Mesendoderm (in vitro differentiated cells): ENCODE measurements around the gene PPP1R3A.

Experiments used
- DNase-seq: peaks from one replicate; pipeline ENCODE4 v3.0.0; 2013
- H2AK5ac ChIP-seq: 2 replicates; pipeline ENCODE4 v1.6.1; 2013; ENCODE audit warnings: low read length, inconsistent platforms
- H2BK120ac ChIP-seq: 2 replicates; pipeline ENCODE4 v1.6.1; 2013; ENCODE audit warnings: low read depth, mild to moderate bottlenecking, low read length, moderate library complexity, mixed read lengths
- H2BK15ac ChIP-seq: replicated peaks from 2 replicates; pipeline ENCODE4 v1.6.1; 2013; ENCODE audit warnings: low read depth, mild to moderate bottlenecking, moderate library complexity
- H2BK5ac ChIP-seq: 2 replicates; pipeline ENCODE4 v1.6.1; 2013; ENCODE audit warnings: low read length, inconsistent platforms
- H3K18ac ChIP-seq: 2 replicates; pipeline ENCODE4 v1.6.1; 2013; ENCODE audit warnings: mild to moderate bottlenecking, low read length, mixed read lengths
- H3K23ac ChIP-seq: one replicate; pipeline ENCODE4 v1.6.1; 2013; ENCODE audit warnings: low read length
- H3K27ac ChIP-seq: 2 replicates; pipeline ENCODE4 v1.5.1; 2013; ENCODE audit warnings: low read depth, mild to moderate bottlenecking, inconsistent platforms, low read length, moderate library complexity
- H3K27me3 ChIP-seq: 2 replicates; pipeline ENCODE4 v1.6.1; 2013; ENCODE audit warnings: low read length, control low read depth, mild to moderate bottlenecking, inconsistent platforms; ENCODE audit not compliant: insufficient read depth, poor library complexity
- H3K36me3 ChIP-seq: 2 replicates; pipeline ENCODE4 v1.6.1; 2013; ENCODE audit warnings: low read length, inconsistent platforms; ENCODE audit not compliant: control insufficient read depth, insufficient read depth
- H3K4ac ChIP-seq: one replicate; pipeline ENCODE4 v1.6.1; 2013; ENCODE audit warnings: low read depth, mild to moderate bottlenecking, low read length, moderate library complexity
- H3K4me1 ChIP-seq: 2 replicates; pipeline ENCODE4 v1.6.1; 2013; ENCODE audit warnings: low read depth, low read length, inconsistent platforms; ENCODE audit not compliant: control insufficient read depth
- H3K4me2 ChIP-seq: 2 replicates; pipeline ENCODE4 v1.6.1; 2013; ENCODE audit warnings: low read length
- H3K4me3 ChIP-seq: 2 replicates; pipeline ENCODE4 v1.5.1; 2013; ENCODE audit warnings: mild to moderate bottlenecking, low read length
- H3K56ac ChIP-seq: one replicate; pipeline ENCODE4 v1.6.1; 2013; ENCODE audit warnings: low read length
- H3K79me1 ChIP-seq: 2 replicates; pipeline ENCODE4 v1.6.1; 2013; ENCODE audit warnings: low read length, inconsistent platforms
- H3K79me2 ChIP-seq: 2 replicates; pipeline ENCODE4 v1.6.1; 2013; ENCODE audit warnings: mild to moderate bottlenecking, low read length; ENCODE audit not compliant: control insufficient read depth, insufficient read depth
- H3K9ac ChIP-seq: 2 replicates; pipeline ENCODE4 v1.6.1; 2013; ENCODE audit warnings: low read length, inconsistent platforms
- H4K5ac ChIP-seq: one replicate; pipeline ENCODE4 v1.6.1; 2013; ENCODE audit warnings: low read length
- H4K8ac ChIP-seq: one replicate; pipeline ENCODE4 v1.6.1; 2013; ENCODE audit warnings: low read depth, mild to moderate bottlenecking, control low read depth, low read length, moderate library complexity
- WGBS: extraction: QIAGEN DNeasy Blood & Tissue Kit; methylation state at CpG from one replicate; pipeline ENCODE4 v1.1.7; 2013; ENCODE audit warnings: low lambda C conversion rate, missing lambda C conversion rate; ENCODE audit not compliant: insufficient coverage; ENCODE audit errors: extremely low coverage; 5-methylcytosine and 5-hydroxymethylcytosine counted together

Gene PPP1R3A

DNA sequence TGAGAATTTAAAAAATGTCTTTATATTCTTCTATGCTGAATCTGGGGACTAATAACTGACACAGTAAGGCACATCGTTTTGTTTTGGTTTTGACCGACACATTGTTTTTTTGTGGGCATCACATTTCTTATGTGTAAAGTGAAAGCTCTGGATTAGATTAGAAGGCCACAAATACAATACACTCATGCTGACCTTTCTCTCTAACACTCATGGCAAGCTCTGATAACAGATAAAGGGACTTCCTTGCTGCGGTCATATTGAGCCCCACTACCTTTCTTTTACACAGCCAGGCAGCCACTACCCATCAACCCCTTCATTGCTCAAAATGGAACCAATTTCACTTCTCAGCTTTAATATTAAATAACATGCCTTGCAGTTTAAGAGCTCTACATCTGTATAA lies 26.0 kb downstream of the PPP1R3A start:
- Histone ChIP-seq H3K79me2 (no peaks in the 10 kb centered on the region), H3K56ac (no peak overlapping the region), H3K36me3 (no peaks in the 10 kb centered on the region), H3K23ac (no peak overlapping the region), H2BK120ac (no peak overlapping the region), H3K4me3 (no peak overlapping the region), H3K27me3 (peaks cover 2% of the 10 kb centered on the region), H2BK5ac (no peak overlapping the region), H2BK15ac (no peak overlapping the region), H3K9ac (no peak overlapping the region), H3K27ac (no peak overlapping the region), H4K8ac (no peak overlapping the region), H4K5ac (no peak overlapping the region), H3K4me1 (no peaks in the 10 kb centered on the region), H2AK5ac (no peak overlapping the region), H3K4me2 (no peak overlapping the region), H3K4ac (no peak overlapping the region), H3K79me1 (no peaks in the 10 kb centered on the region), H3K18ac (no peak overlapping the region)
- WGBS: no CpG with 5 or more reads among the region's 3 CpGs
- peak; percentile 82 for DNase-seq

DNA sequence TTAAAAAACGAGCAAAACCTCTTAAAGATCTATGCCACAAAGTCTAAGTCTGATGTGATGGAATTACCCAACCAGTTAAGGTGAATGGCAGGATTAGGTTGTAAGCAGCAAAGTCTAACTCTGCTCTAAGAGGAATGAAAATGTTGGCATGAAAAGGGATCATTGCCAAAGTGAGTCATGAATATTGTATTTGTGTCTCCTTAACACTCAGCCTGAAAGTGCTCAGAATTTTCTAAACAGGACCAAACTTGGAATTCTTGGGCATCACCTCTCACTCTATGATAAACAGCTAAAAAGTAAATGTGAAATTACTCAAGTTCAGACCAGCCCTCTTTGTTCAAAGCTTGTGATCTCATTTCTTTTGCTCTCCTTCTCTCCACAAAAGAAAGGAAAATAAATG lies 27.0 kb downstream of the PPP1R3A start:
- Histone ChIP-seq H2BK120ac (no peak overlapping the region), H3K27ac (no peak overlapping the region)
- no CpG with 5 or more reads among the region's 1 CpG for WGBS

GRCh38 chr7:113891031-113891350 lies 27.8 kb downstream of the PPP1R3A start:
- DNase-seq: no peak

More for the DNA sequence above, 27.0 kb downstream of the PPP1R3A start:
- Histone ChIP-seq H2BK15ac (no peak overlapping the region), H3K36me3 (no peaks in the 10 kb centered on the region), H3K23ac (no peak overlapping the region), H3K18ac (no peak overlapping the region), H3K4me3 (no peak overlapping the region), H3K79me2 (no peaks in the 10 kb centered on the region), H3K27me3 (peaks cover 2% of the 10 kb centered on the region), H2BK5ac (no peak overlapping the region), H3K4ac (no peak overlapping the region), H3K56ac (no peak overlapping the region), H3K4me2 (no peak overlapping the region), H2AK5ac (no peak overlapping the region), H3K9ac (no peak overlapping the region), H4K8ac (no peak overlapping the region), H4K5ac (no peak overlapping the region), H3K4me1 (no peaks in the 10 kb centered on the region), H3K79me1 (no peaks in the 10 kb centered on the region)
- no peak for DNase-seq

GRCh38 chr7:113890331-113891030 lies 28.3 kb downstream of the PPP1R3A start:
- no peaks in the 10 kb centered on the region for H3K79me1 ChIP-seq
- H4K5ac ChIP-seq: no peak overlapping the region
- H3K79me2 ChIP-seq: no peaks in the 10 kb centered on the region
- DNase-seq: no peak
- H2BK120ac ChIP-seq: no peak overlapping the region
- no peak overlapping the region for H3K27ac ChIP-seq
- no peak overlapping the region for H3K4me2 ChIP-seq
- no peak overlapping the region for H2BK15ac ChIP-seq
- WGBS: no CpG with 5 or more reads among the region's 2 CpGs
- H3K4ac ChIP-seq: no peak overlapping the region
- no peak overlapping the region for H3K23ac ChIP-seq
- no peak overlapping the region for H4K8ac ChIP-seq
- peaks cover 2% of the 10 kb centered on the region for H3K27me3 ChIP-seq
- no peak overlapping the region for H3K18ac ChIP-seq
- no peak overlapping the region for H3K9ac ChIP-seq
- H2AK5ac ChIP-seq: no peak overlapping the region
- no peak overlapping the region for H3K56ac ChIP-seq
- no peaks in the 10 kb centered on the region for H3K4me1 ChIP-seq
- H3K36me3 ChIP-seq: no peaks in the 10 kb centered on the region
- H2BK5ac ChIP-seq: no peak overlapping the region
- no peak overlapping the region for H3K4me3 ChIP-seq

More at GRCh38 chr7:113891031-113891350, 27.8 kb downstream of the PPP1R3A start:
- Histone ChIP-seq H3K4me2 (no peak overlapping the region), H3K4me1 (no peaks in the 10 kb centered on the region), H3K9ac (no peak overlapping the region), H2BK15ac (no peak overlapping the region), H3K36me3 (no peaks in the 10 kb centered on the region), H4K5ac (no peak overlapping the region), H2AK5ac (no peak overlapping the region), H3K18ac (no peak overlapping the region), H3K27ac (no peak overlapping the region), H2BK5ac (no peak overlapping the region), H3K56ac (no peak overlapping the region), H3K79me1 (no peaks in the 10 kb centered on the region), H3K27me3 (peaks cover 2% of the 10 kb centered on the region), H4K8ac (no peak overlapping the region), H2BK120ac (no peak overlapping the region), H3K4ac (no peak overlapping the region), H3K79me2 (no peaks in the 10 kb centered on the region), H3K4me3 (no peak overlapping the region), H3K23ac (no peak overlapping the region)
- WGBS: no CpG with 5 or more reads among the region's 2 CpGs

- Histone ChIP-seq H2AK5ac (no peak overlapping the region), H3K4me3 (no peak overlapping the region), H3K56ac (no peak overlapping the region), H3K18ac (no peak overlapping the region), H4K5ac (no peak overlapping the region), H3K23ac (no peak overlapping the region), H3K36me3 (no peaks in the 10 kb centered on the region), H3K9ac (no peak overlapping the region), H3K27me3 (no peaks in the 10 kb centered on the region), H4K8ac (no peak overlapping the region), H3K79me2 (no peaks in the 10 kb centered on the region), H2BK120ac (no peak overlapping the region), H3K4me1 (no peaks in the 10 kb centered on the region), H2BK5ac (no peak overlapping the region), H2BK15ac (no peak overlapping the region), H3K27ac (no peak overlapping the region), H3K4me2 (no peak overlapping the region), H3K4ac (no peak overlapping the region), H3K79me1 (no peaks in the 10 kb centered on the region)
- no CpG with 5 or more reads among the region's 1 CpG for WGBS
- no peak for DNase-seq
Measured at GRCh38 chr7:113883096-113883495, 35.7 kb downstream of the PPP1R3A start.

DNA sequence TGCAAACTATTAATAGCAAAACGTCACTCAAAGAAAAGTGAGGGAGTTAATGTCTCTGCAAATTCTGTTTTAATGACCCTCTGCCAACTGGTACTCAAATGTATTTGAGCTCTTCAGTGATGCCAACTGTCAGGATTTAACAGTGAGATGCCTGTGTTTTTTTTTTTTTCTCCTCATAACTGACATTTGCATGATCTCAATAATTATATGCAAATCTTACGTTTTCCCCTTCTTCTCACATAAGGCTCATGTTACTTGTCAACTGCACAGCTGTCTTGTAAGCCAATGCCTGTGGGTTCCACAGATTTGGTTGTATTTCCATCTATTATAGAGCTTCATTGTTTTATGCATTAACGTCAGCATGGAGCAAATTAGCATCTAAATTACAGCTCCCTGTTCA lies 38.2 kb downstream of the PPP1R3A start:
- Histone ChIP-seq H4K8ac (no peak overlapping the region), H2BK15ac (no peak overlapping the region), H3K79me1 (no peaks in the 10 kb centered on the region), H3K27me3 (no peaks in the 10 kb centered on the region), H3K9ac (no peak overlapping the region), H2AK5ac (no peak overlapping the region), H2BK120ac (no peak overlapping the region), H2BK5ac (no peak overlapping the region), H3K36me3 (no peaks in the 10 kb centered on the region), H3K79me2 (no peaks in the 10 kb centered on the region), H3K23ac (no peak overlapping the region), H4K5ac (no peak overlapping the region), H3K4me2 (no peak overlapping the region), H3K4me3 (no peak overlapping the region), H3K4me1 (no peaks in the 10 kb centered on the region), H3K18ac (no peak overlapping the region), H3K27ac (no peak overlapping the region), H3K4ac (no peak overlapping the region), H3K56ac (no peak overlapping the region)
- no peak for DNase-seq
- WGBS: no CpG with 5 or more reads among the region's 3 CpGs
